GM19395 (cell line): ENCODE data around the gene ELL3.
"Not testable (repeated sequence)": the region's sequence is repeated elsewhere in the genome, so short reads cannot be mapped to it uniquely, and the experiment has no call there.

Experiments used
- ATAC-seq: cut with Tn5 transposase; IDR thresholded peaks from one replicate; pipeline ENCODE4 v1.9.1; 2021; ENCODE audit warnings: mild to moderate bottlenecking, moderate library complexity; ENCODE audit not compliant: unreplicated experiment

ELL3 gene

GRCh38 chr15:43791993-43792760 lies 15.4 kb upstream of the ELL3 start, which contains the start of gene SERF2:
SERF2 (plus strand) TSS chr15:43792320; CDS start chr15:43792377, 57 bp downstream.
- ATAC-seq, result peak; percentile 81

GRCh38 chr15:43789409-43789808 lies 12.6 kb upstream of the ELL3 start:
- ATAC-seq, result no peak

GRCh38 chr15:43779016-43779415 lies 2.2 kb upstream of the ELL3 start:
- no peak for ATAC-seq

GRCh38 chr15:43777267-43777914 lies 625 bp upstream of the ELL3 start:
- peak; percentile 63 for ATAC-seq

GRCh38 chr15:43776101-43776717 lies 557 bp downstream of the ELL3 start:
- peak; percentile 67 for ATAC-seq

GRCh38 chr15:43775411-43775965 lies 1.3 kb downstream of the ELL3 start:
- no peak for ATAC-seq

GRCh38 chr15:43774062-43774461 lies 2.7 kb downstream of the ELL3 start:
- no peak for ATAC-seq

- no peak for ATAC-seq
Measured at GRCh38 chr15:43772624-43773023, 4.1 kb downstream of the ELL3 start.

- no peak for ATAC-seq
Measured at GRCh38 chr15:43771816-43772215, 5.0 kb downstream of the ELL3 start.

GRCh38 chr15:43769584-43770228 lies 7.1 kb downstream of the ELL3 start:
- no peak for ATAC-seq

GRCh38 chr15:43763819-43764446 lies 12.8 kb downstream of the ELL3 start:
- no peak for ATAC-seq

- ATAC-seq, result no peak
Measured at GRCh38 chr15:43762824-43763223, 13.9 kb downstream of the ELL3 start.

- ATAC-seq, result no peak
Measured at GRCh38 chr15:43751885-43752284, 24.9 kb downstream of the ELL3 start.

- peak; percentile 59 for ATAC-seq
Measured at GRCh38 chr15:43749690-43750345, 26.9 kb downstream of the ELL3 start.

GRCh38 chr15:43748376-43748775 lies 28.4 kb downstream of the ELL3 start:
- ATAC-seq, result no peak

- ATAC-seq, result peak; percentile 18
Measured at GRCh38 chr15:43746903-43747309, 29.9 kb downstream of the ELL3 start.

- peak; percentile 69 for ATAC-seq
Measured at GRCh38 chr15:43746245-43746902, 30.4 kb downstream of the ELL3 start, which contains the start of gene PDIA3. PDIA3 (plus strand) TSS chr15:43746438; CDS start chr15:43746540, 102 bp downstream.

GRCh38 chr15:43735416-43735815 lies 41.4 kb downstream of the ELL3 start:
- ATAC-seq, result peak; percentile 54

GRCh38 chr15:43728053-43728725 lies 48.6 kb downstream of the ELL3 start:
- not testable (repeated sequence) for ATAC-seq
